Measurements from ENCODE around the gene ATF2. TPM values are rescaled to one million over a fixed set of nuclear protein-coding genes. Genes with fewer than 3 reads are reported as not detected.

ATF2 gene
- total and polyA plus RNA-seq, 2 of the 13 experiments (the other 11 are each of a cell fraction or from before 2014, with no cell fraction given), result 91.6 to 95.1 TPM

- TF ChIP-seq ZNF549 (CRISPR knock-in tag; IDR thresholded peaks at IDR 0.05) (no peak), POLR2AphosphoS5 (IDR thresholded peaks at IDR 0.05; ENCODE audit: low read depth, low read length) (0 out of 2 replicates have a peak, but pooled peaks have one; percentile 42), YEATS4 (CRISPR knock-in tag; IDR thresholded peaks at IDR 0.05; ENCODE audit: borderline replicate concordance) (peak; percentile 34), HOXA5 (CRISPR knock-in tag; IDR thresholded peaks at IDR 0.05) (peak; percentile 77; the same call in 1 of the 2 replicates), ZSCAN31 (CRISPR knock-in tag; IDR thresholded peaks at IDR 0.05; ENCODE audit: low read depth) (peak; percentile 73), BRF2 (CRISPR knock-in tag; IDR thresholded peaks at IDR 0.05) (0 out of 2 replicates have a peak, but pooled peaks have one; percentile 17), NFAT5 (CRISPR knock-in tag; IDR thresholded peaks at IDR 0.05) (peak; percentile 70; the same call in 1 of the 2 replicates)
Observed at GRCh38 chr2:175030380-175031271, 137.4 kb downstream of the ATF2 start (continued).

All from HepG2 (cell line).